C4-2B (cell line): ENCODE data around the gene NUP188.

Experiments used
- CTCF ChIP-seq: fragments of 450-650 bp; conservative IDR thresholded peaks from 2 replicates; pipeline ENCODE4 v1.5.1; 2017; ENCODE audit warnings: mild to moderate bottlenecking
- ZFX ChIP-seq: fragments of 450-650 bp; IDR thresholded peaks from 2 replicates; pipeline ENCODE4 v1.6.1; 2017

- no peak for TF ChIP-seq ZFX
- TF ChIP-seq CTCF: no peak
Measured at GRCh38 chr9:128912270-128912853, 35.1 kb upstream of the NUP188 start.
